PC-9 (cell line): ENCODE measurements around the gene CTNNA1. TPM values are rescaled to one million over a fixed set of nuclear protein-coding genes. Genes with fewer than 3 reads are reported as not detected.

Experiments used
- BruUV-seq: library from RNA; stranded (reverse); fragments of 400-500 nt; replicated peaks from 2 replicates; lab custom pipeline; 2021; lab: Mats Ljungman, UMichigan
- CTCF ChIA-PET: fragments of 300-600 bp; sonication (Branson Sonifier 250); formaldehyde crosslinking; loops from one replicate; lab custom pipeline; 2022; ENCODE audit warnings: antibody characterized with exemption; lab: Charles Lee
- POLR2A ChIA-PET: fragments of 300-600 bp; sonication (Branson Sonifier 250); formaldehyde crosslinking; loops from one replicate; lab custom pipeline; 2022; ENCODE audit warnings: antibody characterized with exemption; ENCODE audit not compliant: unreplicated experiment; lab: Charles Lee
- DNase-seq, 2 experiments: peaks; one replicate each; pipeline versions ENCODE4 v3.0.0 to v3.0.0-alpha.2; 2015 to 2022; ENCODE audit warnings: mixed read lengths in 1 of 2
- H2AFZ ChIP-seq: fragments of 200-600 bp; sonication (generic); 2 replicates; pipeline ENCODE4 v1.8.1; 2017; ENCODE audit warnings: antibody characterized with exemption
- H3F3A ChIP-seq: fragments of 200-600 bp; sonication (generic); 2 replicates; pipeline ENCODE4 v1.8.1; 2017; ENCODE audit warnings: antibody characterized with exemption, mild to moderate bottlenecking, low read depth; ENCODE audit not compliant: insufficient read depth
- H3K27ac ChIP-seq: fragments of 200-600 bp; sonication (generic); 2 replicates; pipeline ENCODE4 v1.6.1; 2016; ENCODE audit warnings: mixed run types
- H3K27me3 ChIP-seq: fragments of 200-600 bp; sonication (generic); 2 replicates; pipeline ENCODE4 v1.6.1; 2016; ENCODE audit warnings: low read depth, mixed run types; ENCODE audit not compliant: insufficient read depth
- H3K36me3 ChIP-seq: fragments of 200-600 bp; sonication (generic); 2 replicates; pipeline ENCODE4 v1.6.1; 2016; ENCODE audit warnings: low read depth, mixed run types
- H3K4me1 ChIP-seq: fragments of 200-600 bp; sonication (generic); replicated peaks from 2 replicates; pipeline ENCODE4 v1.6.1; 2016; ENCODE audit warnings: mixed run types; ENCODE audit not compliant: insufficient read depth
- H3K4me2 ChIP-seq: fragments of 200-600 bp; sonication (generic); 2 replicates; pipeline ENCODE4 v1.6.1; 2017; ENCODE audit warnings: mixed run types
- H3K4me3 ChIP-seq: fragments of 200-600 bp; sonication (generic); 2 replicates; pipeline ENCODE4 v1.6.1; 2016; ENCODE audit warnings: mixed run types
- H3K79me2 ChIP-seq: fragments of 200-600 bp; sonication (generic); 2 replicates; pipeline ENCODE4 v1.6.1; 2017; ENCODE audit warnings: low read depth, mixed run types
- H3K9me2 ChIP-seq: fragments of 200-600 bp; sonication (generic); 2 replicates; pipeline ENCODE4 v1.8.1; 2017; ENCODE audit warnings: mild to moderate bottlenecking; ENCODE audit not compliant: insufficient read depth
- H3K9me3 ChIP-seq: fragments of 200-600 bp; sonication (generic); 2 replicates; pipeline ENCODE4 v1.8.1; 2016; ENCODE audit warnings: low read depth; ENCODE audit not compliant: insufficient read depth
- H4K20me1 ChIP-seq: fragments of 200-600 bp; sonication (generic); 2 replicates; pipeline ENCODE4 v1.8.1; 2017; ENCODE audit not compliant: insufficient read depth
- CTCF ChIP-seq: fragments of 200-600 bp; sonication (generic); conservative IDR thresholded peaks from 2 replicates; pipeline ENCODE4 v1.6.1; 2017; ENCODE audit warnings: mixed run types, antibody characterized with exemption, mild to moderate bottlenecking, moderate library complexity
- EZH2 ChIP-seq: fragments of 200-600 bp; sonication (generic); IDR thresholded peaks from 2 replicates; pipeline ENCODE4 v1.8.0; 2017; ENCODE audit warnings: antibody characterized with exemption, low read depth
- intact Hi-C: fragments of 100-400 bp; cut with micrococcal nuclease; formaldehyde crosslinking; loops from one replicate; pipeline ENCODE4 v1.10.0; 2022; ENCODE audit not compliant: unreplicated experiment
- total RNA-seq: library from RNA; stranded (reverse); gene quantifications from 2 replicates; pipeline ENCODE4 v1.2.3, GENCODE V29; 2021

CTNNA1 gene
- total RNA-seq, 1 experiment from 2014 or later = 91.7 TPM

DNA sequence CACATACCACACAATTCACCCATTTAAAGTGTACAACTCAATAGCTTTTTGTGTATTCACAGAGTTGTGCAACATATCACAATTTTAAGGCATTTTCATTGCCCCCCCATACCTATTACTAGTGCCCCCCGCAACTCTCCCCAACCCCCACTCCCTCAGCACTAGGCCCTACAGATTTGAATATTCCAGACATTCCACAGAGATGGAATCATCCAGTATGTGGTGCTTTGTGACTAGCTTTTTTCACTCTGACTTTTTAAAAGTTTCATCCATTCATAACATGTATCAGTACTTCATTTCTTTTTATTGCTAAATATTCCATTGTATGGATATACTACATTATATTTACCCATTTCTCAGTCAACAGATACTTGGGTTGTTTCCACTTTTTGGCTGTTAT is 224.9 kb downstream of the CTNNA1 start:
- DNase-seq = no peak
- POLR2A ChIA-PET = interaction anchor here (0.6 kb wide), 1 partner anchor 42 kb away, joined by 30 read pairs; no protein-coding TSS in a partner anchor
- CTCF ChIA-PET = no interaction called here
- Histone ChIP-seq H3K36me3 (no peaks in the 10 kb centered on the region), H3K4me3 (no peak overlapping the region), H3K27me3 (no peaks in the 10 kb centered on the region), H4K20me1 (no peaks in the 10 kb centered on the region), H3K4me2 (no peak overlapping the region), H3K79me2 (no peaks in the 10 kb centered on the region), H3K9me2 (no peaks in the 10 kb centered on the region), H3K9me3 (no peaks in the 10 kb centered on the region), H3K27ac (no peak overlapping the region), H3K4me1 (no peaks in the 10 kb centered on the region), H2AFZ (no peak overlapping the region), H3F3A (no peaks in the 10 kb centered on the region)
- intact Hi-C loops = no loop called here
- TF ChIP-seq CTCF = no peak
- TF ChIP-seq EZH2 = no peak
- BruUV-seq = no TSS peak

GRCh38 chr5:138978581-138978980 is 225.4 kb downstream of the CTNNA1 start:
- no peak overlapping the region for H3K27ac ChIP-seq
- H3K4me1 ChIP-seq = no peaks in the 10 kb centered on the region
- ChIA-PET CTCF (no interaction called here), POLR2A (interaction anchor here (0.6 kb wide), 1 partner anchor 42 kb away, joined by 30 read pairs; no protein-coding TSS in a partner anchor)
- TF ChIP-seq EZH2 = no peak
- TF ChIP-seq CTCF = no peak
- intact Hi-C loops = no loop called here
- DNase-seq = no peak
- no peaks in the 10 kb centered on the region for H3K9me2 ChIP-seq
- H4K20me1 ChIP-seq = no peaks in the 10 kb centered on the region
- H3K4me3 ChIP-seq = no peak overlapping the region
- no peak overlapping the region for H2AFZ ChIP-seq
- BruUV-seq = no TSS peak
- no peaks in the 10 kb centered on the region for H3K36me3 ChIP-seq
- H3K27me3 ChIP-seq = no peaks in the 10 kb centered on the region
- H3F3A ChIP-seq = no peaks in the 10 kb centered on the region
- H3K4me2 ChIP-seq = no peak overlapping the region
- H3K79me2 ChIP-seq = no peaks in the 10 kb centered on the region
- no peaks in the 10 kb centered on the region for H3K9me3 ChIP-seq

DNA sequence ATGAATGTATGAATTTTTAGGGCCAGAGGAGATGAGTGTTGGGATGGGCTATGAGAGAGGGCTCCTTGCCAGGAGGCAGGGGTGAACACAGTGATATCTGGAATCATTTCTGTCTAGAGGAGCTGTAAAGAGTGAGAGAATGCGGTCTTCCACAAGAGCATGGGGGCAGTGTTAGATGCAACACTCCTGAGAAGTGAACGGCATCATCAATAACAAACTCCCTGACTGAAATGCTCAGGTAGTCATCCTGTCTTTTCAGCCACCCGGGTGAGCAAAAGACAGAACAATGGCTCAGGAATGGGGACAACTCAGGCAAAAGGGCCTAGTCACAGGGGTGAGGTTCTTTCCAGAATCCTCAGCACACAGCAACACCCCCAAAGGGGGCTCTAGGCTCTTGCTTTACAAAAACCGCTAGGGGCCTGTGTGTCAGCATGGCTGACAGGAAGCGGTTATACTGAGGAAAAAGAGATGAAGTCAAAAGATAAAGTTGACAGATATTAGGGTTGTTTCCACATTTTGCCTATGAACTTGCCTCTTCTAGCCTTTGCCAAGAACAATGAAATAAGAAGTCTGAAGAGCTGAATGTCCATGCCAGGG is 226.6 kb downstream of the CTNNA1 start:
- Histone ChIP-seq H3K27me3 (no peaks in the 10 kb centered on the region), H3K4me1 (no peaks in the 10 kb centered on the region), H3F3A (no peaks in the 10 kb centered on the region), H3K9me3 (no peaks in the 10 kb centered on the region), H3K79me2 (no peaks in the 10 kb centered on the region), H3K4me2 (no peak overlapping the region), H3K27ac (no peak overlapping the region), H2AFZ (no peak overlapping the region), H3K36me3 (no peaks in the 10 kb centered on the region), H3K9me2 (no peaks in the 10 kb centered on the region), H4K20me1 (no peaks in the 10 kb centered on the region), H3K4me3 (no peak overlapping the region)
- POLR2A ChIA-PET = no interaction called here
- no TSS peak for BruUV-seq
- CTCF ChIA-PET = no interaction called here
- intact Hi-C loops = no loop called here
- DNase-seq = no peak
- TF ChIP-seq CTCF = no peak
- TF ChIP-seq EZH2 = no peak
